Fibroblast of skin of left quadriceps (primary cell): ENCODE results near the gene PSMA2.
A peak's percentile ranks its signal among the peaks of the same experiment; 100 is the strongest.

Source experiments
- DNase-seq, 2 experiments: peaks; one replicate each; pipeline ENCODE4 v3.0.0-alpha.2; 2013; ENCODE audit warnings: low read depth in 2 of 2

Gene PSMA2

GRCh38 chr7:42931834-42932651 is at the start of gene PSMA2, which contains the start of gene MRPL32:
PSMA2 (minus strand) TSS chr7:42932174; CDS start chr7:42932158, 16 bp downstream.
MRPL32 (plus strand) TSS chr7:42932376; CDS start chr7:42932387, 11 bp downstream.
- DNase-seq, result peak; percentile 94 to 95

GRCh38 chr7:42981601-42982000 is 49.6 kb upstream of the PSMA2 start:
- DNase-seq, result no peak

GRCh38 chr7:42980514-42980913 is 48.5 kb upstream of the PSMA2 start:
- no peak for DNase-seq

GRCh38 chr7:42980084-42980483 is 48.1 kb upstream of the PSMA2 start:
- no peak for DNase-seq

GRCh38 chr7:42978496-42978895 is 46.5 kb upstream of the PSMA2 start:
- no peak for DNase-seq

GRCh38 chr7:42976371-42976770 is 44.4 kb upstream of the PSMA2 start:
- no peak for DNase-seq

GRCh38 chr7:42972699-42973500 is 40.9 kb upstream of the PSMA2 start:
- DNase-seq, result peak; percentile 100

- no peak for DNase-seq
Observed at GRCh38 chr7:42967391-42967790, 35.4 kb upstream of the PSMA2 start.

- no peak for DNase-seq
Observed at GRCh38 chr7:42964849-42965805, 33.2 kb upstream of the PSMA2 start.

GRCh38 chr7:42964293-42964692 is 32.3 kb upstream of the PSMA2 start:
- DNase-seq, result no peak

GRCh38 chr7:42961170-42961569 is 29.2 kb upstream of the PSMA2 start:
- no peak for DNase-seq

- DNase-seq, result no peak
Observed at GRCh38 chr7:42960762-42961161, 28.8 kb upstream of the PSMA2 start.

- DNase-seq, result no peak
Observed at GRCh38 chr7:42959549-42959948, 27.6 kb upstream of the PSMA2 start.

GRCh38 chr7:42956062-42956461 is 24.1 kb upstream of the PSMA2 start:
- DNase-seq, result no peak

- no peak for DNase-seq
Observed at GRCh38 chr7:42953994-42954393, 22.0 kb upstream of the PSMA2 start.

GRCh38 chr7:42952328-42952727 is 20.4 kb upstream of the PSMA2 start:
- DNase-seq, result no peak

- DNase-seq, result no peak
Observed at GRCh38 chr7:42950417-42950816, 18.4 kb upstream of the PSMA2 start.

- DNase-seq, result no peak
Observed at GRCh38 chr7:42947521-42947920, 15.5 kb upstream of the PSMA2 start.

GRCh38 chr7:42946627-42946950 is 14.6 kb upstream of the PSMA2 start:
- no peak for DNase-seq

- DNase-seq, result no peak
Observed at GRCh38 chr7:42945821-42946626, 14.1 kb upstream of the PSMA2 start.
